ENCODE measurements around the gene CST8.

GRCh38 chr20:23510000-23510590, 19.2 kb downstream of the CST8 start:
- TF ChIP-seq CTCF (IDR thresholded peaks at IDR 0.05) (no peak), POLR2A (IDR thresholded peaks at IDR 0.05) (no peak)
